Subcutaneous adipose tissue (tissue), 4 donors: ENCODE data around the gene SETD1A. TPM values are rescaled to one million over a fixed set of nuclear protein-coding genes. Genes with fewer than 3 reads are reported as not detected.

Experiments used
- total RNA-seq, 4 donors: library from RNA; depleted of rRNA; stranded (reverse); fragments of >200 nt; gene quantifications; one replicate each; pipeline ENCODE4 v1.1.0, GENCODE V29; 2016
- TF ChIP-seq, protein P1 (sequence below): fragments of 450-650 bp; IDR thresholded peaks from one replicate; pipeline ENCODE4 v1.5.1; 2016; ENCODE audit warnings: low read depth, mild to moderate bottlenecking, control low read depth, antibody characterized with exemption, moderate library complexity

The SETD1A gene
- total RNA-seq, 4 donors from 2014 or later, result 3.9 to 10.5 (median 5.3) TPM

DNA sequence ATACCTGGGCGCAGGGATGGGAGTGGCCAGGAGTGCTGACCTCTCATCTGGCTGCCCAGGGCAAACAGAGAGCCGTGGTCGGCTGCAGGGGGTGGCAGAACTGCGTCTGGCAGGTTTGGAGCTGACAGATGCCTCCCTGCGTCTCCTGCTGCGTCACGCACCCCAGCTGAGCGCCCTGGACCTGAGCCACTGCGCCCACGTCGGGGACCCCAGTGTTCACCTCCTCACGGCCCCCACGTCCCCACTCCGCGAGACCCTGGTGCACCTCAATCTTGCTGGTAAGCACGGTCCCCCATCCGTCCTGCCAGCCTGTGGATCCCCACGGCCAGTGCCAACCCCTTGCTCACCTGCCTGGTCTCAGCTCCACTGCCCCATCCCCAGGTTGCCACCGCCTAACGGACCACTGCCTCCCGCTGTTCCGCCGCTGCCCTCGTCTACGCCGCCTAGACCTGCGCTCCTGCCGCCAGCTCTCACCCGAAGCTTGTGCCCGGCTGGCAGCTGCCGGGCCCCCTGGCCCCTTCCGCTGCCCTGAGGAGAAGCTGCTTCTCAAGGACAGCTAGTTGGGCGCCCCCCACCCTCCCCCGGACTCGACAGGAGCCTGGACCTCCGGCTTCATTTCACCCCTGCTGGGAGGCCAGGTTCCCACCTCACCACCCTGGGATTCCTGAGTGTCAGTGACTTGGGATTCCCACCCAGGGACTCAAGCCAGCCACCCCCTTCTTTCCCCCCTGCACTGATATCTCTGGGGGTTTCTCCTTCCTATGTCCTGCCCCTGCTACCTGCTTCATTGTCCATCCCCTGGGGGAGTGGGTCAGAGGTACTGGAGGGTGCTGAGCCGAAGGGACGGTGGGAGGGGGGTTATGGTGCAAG lies 10.6 kb upstream of the SETD1A start:
- TF ChIP-seq, protein P1, sequence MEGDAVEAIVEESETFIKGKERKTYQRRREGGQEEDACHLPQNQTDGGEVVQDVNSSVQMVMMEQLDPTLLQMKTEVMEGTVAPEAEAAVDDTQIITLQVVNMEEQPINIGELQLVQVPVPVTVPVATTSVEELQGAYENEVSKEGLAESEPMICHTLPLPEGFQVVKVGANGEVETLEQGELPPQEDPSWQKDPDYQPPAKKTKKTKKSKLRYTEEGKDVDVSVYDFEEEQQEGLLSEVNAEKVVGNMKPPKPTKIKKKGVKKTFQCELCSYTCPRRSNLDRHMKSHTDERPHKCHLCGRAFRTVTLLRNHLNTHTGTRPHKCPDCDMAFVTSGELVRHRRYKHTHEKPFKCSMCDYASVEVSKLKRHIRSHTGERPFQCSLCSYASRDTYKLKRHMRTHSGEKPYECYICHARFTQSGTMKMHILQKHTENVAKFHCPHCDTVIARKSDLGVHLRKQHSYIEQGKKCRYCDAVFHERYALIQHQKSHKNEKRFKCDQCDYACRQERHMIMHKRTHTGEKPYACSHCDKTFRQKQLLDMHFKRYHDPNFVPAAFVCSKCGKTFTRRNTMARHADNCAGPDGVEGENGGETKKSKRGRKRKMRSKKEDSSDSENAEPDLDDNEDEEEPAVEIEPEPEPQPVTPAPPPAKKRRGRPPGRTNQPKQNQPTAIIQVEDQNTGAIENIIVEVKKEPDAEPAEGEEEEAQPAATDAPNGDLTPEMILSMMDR, result no peak

- TF ChIP-seq, protein P1, result no peak
These were observed 10.1 kb upstream of the SETD1A start for GRCh38 chr16:30947541-30947858.

GRCh38 chr16:30947859-30948666 lies 9.5 kb upstream of the SETD1A start:
- TF ChIP-seq, protein P1, result no peak

DNA sequence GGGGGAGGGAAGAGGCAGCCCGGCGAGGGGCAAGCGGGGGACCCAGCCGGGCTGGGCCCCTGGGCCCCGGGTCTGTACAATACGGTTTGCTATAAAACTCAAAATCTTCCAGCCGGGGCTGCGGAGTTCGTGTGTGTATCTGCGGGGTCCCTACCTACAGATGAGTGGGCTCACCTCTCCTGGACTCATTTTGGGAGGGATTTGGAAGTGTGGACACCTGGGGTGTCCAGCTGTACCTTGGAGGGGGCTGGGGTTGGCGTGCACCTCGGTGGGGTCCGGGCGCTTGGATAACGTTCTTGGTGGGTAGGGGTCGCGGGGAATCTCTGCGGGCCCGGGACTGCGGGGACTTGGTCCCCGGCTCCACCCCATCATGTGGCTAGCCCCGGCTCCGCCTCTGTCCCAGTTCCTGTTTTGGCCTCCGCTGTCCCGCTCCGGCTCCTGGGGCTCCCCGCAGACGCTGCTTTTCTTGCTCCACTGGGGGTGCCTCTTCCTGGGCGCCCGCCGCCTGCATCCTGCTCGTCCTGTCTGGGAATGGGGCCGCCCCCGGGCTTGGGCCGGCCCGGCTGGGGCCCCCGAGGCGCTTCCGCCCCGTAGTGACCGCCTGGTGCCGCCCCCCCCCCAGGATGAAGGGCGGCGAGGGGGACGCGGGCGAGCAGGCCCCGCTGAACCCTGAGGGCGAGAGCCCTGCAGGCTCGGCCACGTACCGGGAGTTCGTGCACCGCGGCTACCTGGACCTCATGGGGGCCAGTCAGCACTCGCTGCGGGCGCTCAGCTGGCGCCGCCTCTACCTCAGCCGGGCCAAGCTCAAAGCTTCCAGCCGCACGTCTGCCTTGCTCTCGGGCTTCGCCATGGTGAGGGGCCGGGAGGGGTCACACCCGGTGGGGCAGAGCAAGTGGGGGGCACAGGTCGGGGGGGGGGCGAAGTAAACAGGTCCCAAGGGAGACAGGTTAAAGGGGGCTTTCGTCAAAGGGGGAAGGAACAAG lies 8.6 kb upstream of the SETD1A start, which contains the start of gene ORAI3:
Gene ORAI3 (plus strand): TSS at position 402 of the 983 bp plus-strand sequence. CDS start 222 bp downstream, at position 624.
- TF ChIP-seq, protein P1, result no peak

DNA sequence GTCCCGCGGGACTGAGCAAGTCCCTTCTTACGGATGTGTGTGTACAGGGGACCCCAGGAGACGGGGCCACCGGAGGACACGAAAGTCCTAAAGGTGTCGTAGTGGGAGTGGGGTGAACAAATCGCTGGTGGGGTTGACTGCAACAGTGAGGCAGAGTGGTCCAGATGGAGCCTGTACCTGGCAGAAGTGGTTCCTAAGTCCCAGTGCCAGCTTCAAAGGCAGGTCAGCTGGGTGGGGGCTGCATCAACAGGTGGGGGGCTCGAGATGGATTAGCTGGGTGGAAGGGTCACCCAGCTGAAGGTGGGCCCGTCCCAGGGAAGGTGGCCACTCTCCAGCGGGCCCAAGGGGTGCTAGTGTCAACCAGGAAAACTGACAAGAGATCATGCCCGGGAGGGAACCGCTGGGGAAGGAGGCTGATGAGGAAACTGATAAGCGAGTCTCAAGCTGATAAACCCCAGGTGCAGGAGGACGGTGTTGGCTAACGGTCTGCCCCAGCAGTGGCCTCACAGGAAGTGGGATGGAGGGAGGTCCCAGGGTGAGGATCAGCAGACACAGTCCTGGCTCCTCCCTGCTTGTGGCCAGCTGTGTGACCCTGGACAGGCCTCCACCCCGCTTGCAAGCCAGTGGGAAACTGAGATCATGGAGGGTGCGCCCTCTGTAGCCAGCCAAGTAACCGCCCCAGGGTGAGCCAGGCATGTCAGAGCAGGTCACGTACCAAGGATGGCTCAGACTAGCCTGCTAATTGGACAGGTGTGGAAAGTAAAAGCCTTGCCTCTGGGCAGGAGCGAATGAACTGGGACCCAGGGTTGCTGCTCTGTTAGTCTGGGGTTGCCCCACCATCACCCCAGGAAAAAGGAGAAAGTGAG lies 7.7 kb upstream of the SETD1A start:
- TF ChIP-seq, protein P1, result no peak

DNA sequence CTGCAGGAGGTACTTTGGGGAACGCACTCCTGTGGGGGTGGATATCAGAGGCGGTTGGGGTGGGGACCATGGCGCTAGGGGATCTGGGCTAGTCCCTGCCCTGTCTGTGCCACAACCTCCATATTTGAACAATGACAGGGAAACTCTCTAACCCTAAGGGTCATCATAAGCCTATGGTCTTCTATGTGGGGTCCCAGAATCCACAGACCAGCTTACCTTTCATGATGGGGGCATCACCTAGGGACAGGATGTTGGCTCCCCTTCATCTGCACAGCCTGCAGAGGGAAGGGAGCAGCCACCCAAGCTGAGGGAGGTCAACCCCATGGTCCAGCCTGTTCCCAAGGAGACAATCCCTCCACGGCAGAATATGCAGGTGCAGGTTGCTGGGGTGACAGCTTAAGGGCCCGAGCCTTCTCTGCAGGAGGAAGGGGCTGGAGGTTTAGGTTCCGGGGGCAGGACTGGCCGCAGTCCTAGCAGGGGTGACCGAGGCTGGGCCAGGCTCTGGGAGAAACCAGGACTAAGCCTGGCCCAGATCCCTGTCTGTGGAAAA lies 7.0 kb upstream of the SETD1A start:
- TF ChIP-seq, protein P1, result no peak
